H1 (cell line): ENCODE measurements around the gene TLCD3A. TPM values are rescaled to one million over a fixed set of nuclear protein-coding genes. Genes with fewer than 3 reads are reported as not detected.

Source experiments
- CTCF ChIA-PET: fragments of 300-600 bp; sonication (Branson Sonifier 250); formaldehyde crosslinking; loops from one replicate; lab custom pipeline; 2021; ENCODE audit not compliant: partially characterized antibody; lab: Charles Lee
- POLR2A ChIA-PET: fragments of 300-600 bp; sonication (Branson Sonifier 250); formaldehyde crosslinking; loops from one replicate; lab custom pipeline; 2021; ENCODE audit warnings: inconsistent platforms; ENCODE audit not compliant: partially characterized antibody; lab: Charles Lee
- DNase-seq, 2 experiments: peaks; one replicate each; pipeline versions ENCODE4 v3.0.0 to v3.0.0-alpha.2; 2010 to 2022; ENCODE audit warnings: low spot score in 2 of 2, low read depth in 1 of 2, mixed read lengths in 1 of 2
- FAIRE-seq: peaks from 2 replicates; lab custom pipeline; 2011; peaks lifted over from hg19 to GRCh38; lab: Jason Lieb, UNC
- H2AFZ ChIP-seq: 2 replicates; pipeline ENCODE4 v1.8.1; 2012; ENCODE audit warnings: low read length, inconsistent platforms
- H2AK5ac ChIP-seq: 2 replicates; pipeline ENCODE4 v1.6.1; 2013; ENCODE audit warnings: low read depth, low read length
- H2BK120ac ChIP-seq: replicated peaks from 2 replicates; pipeline ENCODE3; 2013; ENCODE audit warnings: low read depth, low read length, inconsistent platforms
- H2BK12ac ChIP-seq: 2 replicates; pipeline ENCODE4 v1.6.1; 2013; ENCODE audit warnings: low read depth, low read length
- H2BK15ac ChIP-seq: 2 replicates; pipeline ENCODE4 v1.6.1; 2013; ENCODE audit warnings: low read length
- H2BK20ac ChIP-seq: 2 replicates; pipeline ENCODE4 v1.6.1; 2013; ENCODE audit warnings: low read length
- H2BK5ac ChIP-seq: 2 replicates; pipeline ENCODE4 v1.6.1; 2013; ENCODE audit warnings: low read depth, low read length
- H3K14ac ChIP-seq: 2 replicates; pipeline ENCODE4 v1.6.1; 2013; ENCODE audit warnings: inconsistent platforms; ENCODE audit not compliant: insufficient read length
- H3K18ac ChIP-seq: 2 replicates; pipeline ENCODE4 v1.6.1; 2013; ENCODE audit warnings: low read length; ENCODE audit errors: extremely low read depth
- H3K23ac ChIP-seq: 2 replicates; pipeline ENCODE4 v1.6.1; 2013; ENCODE audit warnings: inconsistent platforms; ENCODE audit not compliant: insufficient read length
- H3K23me2 ChIP-seq: 2 replicates; pipeline ENCODE4 v1.6.1; 2013; ENCODE audit warnings: low read depth, low read length
- H3K27ac ChIP-seq: 2 replicates; pipeline ENCODE4 v1.6.1; 2011; ENCODE audit warnings: low read depth, low read length, inconsistent platforms
- H3K27me3 ChIP-seq, 4 experiments: replicated peaks in 1 of 4; 1 replicate in 1 of 4; 2 replicates in 3 of 4; pipeline versions ENCODE4 v1.6.1 to v1.8.1; 2011 to 2013; ENCODE audit warnings: low read length in 3 of 4, mild to moderate bottlenecking in 3 of 4, inconsistent platforms in 2 of 4, mixed read lengths in 2 of 4, moderate library complexity in 1 of 4; ENCODE audit not compliant: control insufficient read depth in 3 of 4, insufficient read depth in 3 of 4; ENCODE audit errors: extremely low read depth in 1 of 4
- H3K36me3 ChIP-seq, 4 experiments: 2 replicates each; pipeline versions ENCODE4 v1.6.1 to v1.8.1; 2011 to 2013; ENCODE audit warnings: mild to moderate bottlenecking in 4 of 4, low read length in 3 of 4, moderate library complexity in 2 of 4, control low read depth in 1 of 4, inconsistent platforms in 1 of 4; ENCODE audit not compliant: insufficient read depth in 4 of 4, control insufficient read depth in 2 of 4
- H3K4ac ChIP-seq: replicated peaks from 2 replicates; pipeline ENCODE3; 2013; ENCODE audit warnings: low read length, low read depth, mixed read lengths, inconsistent platforms; ENCODE audit not compliant: insufficient read length
- H3K4me1 ChIP-seq, 4 experiments: replicated peaks in 1 of 4; 1 replicate in 1 of 4; 2 replicates in 3 of 4; pipeline versions ENCODE4 v1.6.1 to v1.8.1; 2011 to 2013; ENCODE audit warnings: low read length in 3 of 4, inconsistent platforms in 2 of 4, mixed read lengths in 1 of 4; ENCODE audit not compliant: insufficient read depth in 4 of 4, control insufficient read depth in 3 of 4
- H3K4me2 ChIP-seq, 2 experiments: 2 replicates each; pipeline versions ENCODE4 v1.6.1 to v1.8.1; 2011 to 2013; ENCODE audit warnings: low read depth in 2 of 2, low read length in 2 of 2, control low read depth in 1 of 2, inconsistent platforms in 1 of 2, mild to moderate bottlenecking in 1 of 2; ENCODE audit not compliant: insufficient read depth in 1 of 2
- H3K4me3 ChIP-seq, 4 experiments: fragments of 200-600, 300-600 bp in 1 of 4; sonication (generic), shearing (Covaris generic), sonication (Bioruptor Twin) in 1 of 4; 2 replicates each; pipeline versions ENCODE4 v1.5.1 to v1.8.1; 2011 to 2016; ENCODE audit warnings: low read length in 4 of 4, low read depth in 3 of 4, control low read depth in 2 of 4, inconsistent platforms in 2 of 4, mild to moderate bottlenecking in 2 of 4, mixed read lengths in 1 of 4, moderate library complexity in 1 of 4; ENCODE audit not compliant: insufficient read depth in 2 of 4; ENCODE audit errors: extremely low read depth in 1 of 4
- H3K56ac ChIP-seq: replicated peaks from 2 replicates; pipeline ENCODE3; 2013; ENCODE audit warnings: low read depth, mild to moderate bottlenecking, mixed read lengths, low read length, inconsistent platforms; ENCODE audit not compliant: insufficient read length
- H3K79me1 ChIP-seq: 2 replicates; pipeline ENCODE4 v1.6.1; 2013; ENCODE audit warnings: low read depth, low read length, control low read depth
- H3K79me2 ChIP-seq, 2 experiments: 2 replicates each; pipeline versions ENCODE4 v1.6.1 to v1.8.1; 2012 to 2013; ENCODE audit warnings: low read length in 2 of 2, mild to moderate bottlenecking in 2 of 2, inconsistent platforms in 1 of 2; ENCODE audit not compliant: insufficient read depth in 2 of 2, control insufficient read depth in 1 of 2
- H3K9ac ChIP-seq, 4 experiments: replicated peaks in 1 of 4; 1 replicate in 1 of 4; 2 replicates in 3 of 4; pipeline versions ENCODE4 v1.6.1 to v1.8.1; 2011 to 2013; ENCODE audit warnings: low read depth in 3 of 4, low read length in 3 of 4, control low read depth in 2 of 4, mild to moderate bottlenecking in 2 of 4, moderate library complexity in 2 of 4, inconsistent platforms in 1 of 4; ENCODE audit errors: extremely low read depth in 1 of 4
- H3K9me3 ChIP-seq, 2 experiments: 2 replicates each; pipeline versions ENCODE4 v1.6.1 to v1.8.1; 2012 to 2013; ENCODE audit warnings: mild to moderate bottlenecking in 2 of 2, moderate library complexity in 2 of 2, control low read depth in 1 of 2, inconsistent platforms in 1 of 2, low read depth in 1 of 2, low read length in 1 of 2, mixed read lengths in 1 of 2; ENCODE audit not compliant: insufficient read depth in 2 of 2
- H4K20me1 ChIP-seq, 2 experiments: replicated peaks in 1 of 2; 2 replicates each; pipeline versions ENCODE3 to v1.8.1; 2011 to 2013; ENCODE audit warnings: inconsistent platforms in 2 of 2, low read length in 2 of 2, mild to moderate bottlenecking in 1 of 2; ENCODE audit not compliant: insufficient read depth in 2 of 2, control insufficient read depth in 1 of 2
- H4K5ac ChIP-seq: 2 replicates; pipeline ENCODE4 v1.6.1; 2013; ENCODE audit warnings: low read length, low read depth, mixed read lengths, inconsistent platforms; ENCODE audit not compliant: insufficient read length
- H4K8ac ChIP-seq: 2 replicates; pipeline ENCODE4 v1.8.0; 2013; ENCODE audit warnings: mild to moderate bottlenecking, moderate library complexity, low read length, inconsistent platforms; ENCODE audit not compliant: insufficient read depth; ENCODE audit errors: extremely low read depth
- H4K91ac ChIP-seq: replicated peaks from 2 replicates; pipeline ENCODE3; 2013; ENCODE audit warnings: low read length, mixed read lengths, inconsistent platforms; ENCODE audit not compliant: insufficient read length
- BACH1 ChIP-seq: IDR thresholded peaks from 2 replicates; pipeline ENCODE4 v1.6.1; 2012; ENCODE audit warnings: low read length, improper control_type of control experiment
- WGBS, 2 experiments: shearing (Covaris generic) in 1 of 2; methylation state at CpG; one replicate each; pipeline versions ENCODE4 v1.1.6 to v1.1.7; 2013 to 2015; ENCODE audit warnings: low lambda C conversion rate in 2 of 2, mixed read lengths in 2 of 2, inconsistent platforms in 1 of 2, low coverage in 1 of 2, missing lambda C conversion rate in 1 of 2; ENCODE audit not compliant: insufficient replicate concordance in 2 of 2, insufficient coverage in 1 of 2, insufficient read length in 1 of 2; ENCODE audit errors: extremely low coverage in 1 of 2, missing lambda C conversion rate in 1 of 2; 5-methylcytosine and 5-hydroxymethylcytosine counted together
- polyA plus RNA-seq, 7 experiments: library from polyadenylated mRNA; depleted of rRNA in 3 of 7; stranded (reverse) in 5 of 7; unstranded in 2 of 7; fragments of >200 nt in 5 of 7; fragments of 200-250 nt in 2 of 7; gene quantifications; 1 replicate in 5 of 7; 2 replicates in 1 of 7; 4 replicates in 1 of 7; pipeline versions ENCODE4 v1.2.1 to v1.2.3, GENCODE V29; 2011 to 2013; ENCODE audit warnings: missing spikeins in 2 of 7, mixed read lengths in 2 of 7
- total RNA-seq: library from RNA; stranded (reverse); fragmentation: NEBNext Ultra II Directional; extraction: Animal tissue kit (Norgen Biotek cat#: 25700); gene quantifications from 2 replicates; pipeline ENCODE4 v1.2.1, GENCODE V29; 2021
- TF ChIP-seq, protein P1 (sequence below), 3 experiments: IDR thresholded peaks; 1 replicate in 2 of 3; 2 replicates in 1 of 3; pipeline versions ENCODE4 v1.5.1 to v1.6.1; 2011; ENCODE audit warnings: low read length in 3 of 3, mild to moderate bottlenecking in 3 of 3, inconsistent platforms in 2 of 3, low read depth in 1 of 3, moderate library complexity in 1 of 3; ENCODE audit not compliant: insufficient read depth in 1 of 3; ENCODE audit errors: control extremely low read depth in 1 of 3

The TLCD3A gene
- total and polyA plus RNA-seq, 2 of the 8 experiments (the other 6 are each of a cell fraction or from before 2014, with no cell fraction given), result 26.1 to 48.8 TPM

DNA sequence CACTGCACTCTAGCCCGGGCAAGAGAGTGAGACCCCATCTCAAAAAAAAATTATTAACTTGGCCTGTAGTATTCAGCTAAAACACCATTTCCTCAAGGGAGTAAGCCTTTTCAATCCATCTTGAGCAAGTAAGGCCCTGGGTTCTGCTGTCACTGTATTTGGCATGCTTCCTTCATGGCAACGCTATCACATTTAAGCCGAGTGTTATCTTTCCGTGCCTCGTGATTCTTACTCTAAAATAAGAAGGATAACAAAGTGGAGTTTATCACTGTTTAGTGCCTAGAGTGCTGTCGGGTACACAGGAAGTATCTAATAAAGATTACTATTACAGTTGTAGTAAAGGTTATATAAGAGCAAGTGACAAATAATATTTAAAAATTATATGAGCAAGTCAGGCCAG, 26.5 kb upstream of the TLCD3A start:
- H3K4me1 ChIP-seq, result no peaks in the 10 kb centered on the region
- ChIA-PET POLR2A (interaction anchor here (1.7 kb wide), 1 partner anchor 36 kb away, joined by 4 read pairs; no protein-coding TSS in a partner anchor), CTCF (interaction anchor here (0.7 to 1.8 kb wide), 4 partner anchors 78 to 293 kb away, joined by 3 to 5 read pairs (median 4); no protein-coding TSS in a partner anchor)
- H4K20me1 ChIP-seq, result peaks cover under 1 to 3% of the 10 kb centered on the region in 2 experiments
- no peak overlapping the region for H4K5ac ChIP-seq
- no peaks in the 10 kb centered on the region for H3K9me3 ChIP-seq
- H3K79me1 ChIP-seq, result peaks cover 2% of the 10 kb centered on the region; the same call in 1 of the 2 replicates
- no peak overlapping the region for H2BK5ac ChIP-seq
- no peak overlapping the region for H3K27ac ChIP-seq
- H3K36me3 ChIP-seq, result peaks cover 5 to 12% (median 10%) of the 10 kb centered on the region in 4 experiments; a peak in 6 of 8 replicates
- no peak overlapping the region for H3K18ac ChIP-seq
- no peak overlapping the region for H4K91ac ChIP-seq
- no peak overlapping the region for H2BK15ac ChIP-seq
- WGBS, 2 experiments, result 95% methylated on average over 6 of the region's 6 CpGs; no CpG with 5 or more reads in 1 of the 2 experiments
- H3K56ac ChIP-seq, result no peak overlapping the region
- no peak overlapping the region for H3K23ac ChIP-seq
- no peak overlapping the region for H3K4ac ChIP-seq
- no peak overlapping the region for H2BK120ac ChIP-seq
- DNase-seq (no peak), FAIRE-seq (no peak)
- H2BK20ac ChIP-seq, result no peak overlapping the region
- TF ChIP-seq, protein P1, sequence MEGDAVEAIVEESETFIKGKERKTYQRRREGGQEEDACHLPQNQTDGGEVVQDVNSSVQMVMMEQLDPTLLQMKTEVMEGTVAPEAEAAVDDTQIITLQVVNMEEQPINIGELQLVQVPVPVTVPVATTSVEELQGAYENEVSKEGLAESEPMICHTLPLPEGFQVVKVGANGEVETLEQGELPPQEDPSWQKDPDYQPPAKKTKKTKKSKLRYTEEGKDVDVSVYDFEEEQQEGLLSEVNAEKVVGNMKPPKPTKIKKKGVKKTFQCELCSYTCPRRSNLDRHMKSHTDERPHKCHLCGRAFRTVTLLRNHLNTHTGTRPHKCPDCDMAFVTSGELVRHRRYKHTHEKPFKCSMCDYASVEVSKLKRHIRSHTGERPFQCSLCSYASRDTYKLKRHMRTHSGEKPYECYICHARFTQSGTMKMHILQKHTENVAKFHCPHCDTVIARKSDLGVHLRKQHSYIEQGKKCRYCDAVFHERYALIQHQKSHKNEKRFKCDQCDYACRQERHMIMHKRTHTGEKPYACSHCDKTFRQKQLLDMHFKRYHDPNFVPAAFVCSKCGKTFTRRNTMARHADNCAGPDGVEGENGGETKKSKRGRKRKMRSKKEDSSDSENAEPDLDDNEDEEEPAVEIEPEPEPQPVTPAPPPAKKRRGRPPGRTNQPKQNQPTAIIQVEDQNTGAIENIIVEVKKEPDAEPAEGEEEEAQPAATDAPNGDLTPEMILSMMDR (IDR thresholded peaks at IDR 0.05; ENCODE audit: control extremely low read depth in 1 of 3, insufficient read depth in 1 of 3, low read depth in 1 of 3, low read length in 3 of 3), result no peak
- TF ChIP-seq BACH1, result no peak
- no peak overlapping the region for H2AK5ac ChIP-seq
- H3K14ac ChIP-seq, result no peak overlapping the region
- H3K79me2 ChIP-seq, result peaks cover 0 to 10% of the 10 kb centered on the region in 2 experiments; a peak in 1 of 4 replicates
- no peak overlapping the region for H2BK12ac ChIP-seq
- H3K4me2 ChIP-seq, result no peak overlapping the region
- no peak overlapping the region for H3K9ac ChIP-seq
- H3K23me2 ChIP-seq, result no peaks in the 10 kb centered on the region
- H3K4me3 ChIP-seq, result no peak overlapping the region
- no peak overlapping the region for H4K8ac ChIP-seq
- no peaks in the 10 kb centered on the region for H3K27me3 ChIP-seq
- no peak overlapping the region for H2AFZ ChIP-seq
